NCI-H187 (cell line): ENCODE data around the gene UROS.

Source experiments
- DNase-seq, 2 experiments: peaks; one replicate each; lab custom pipeline; 2025; lab: John Stamatoyannopoulos, UW

The UROS gene

GRCh38 chr10:125828311-125828710 is 5.3 kb upstream of the UROS start:
- DNase-seq: no peak

- DNase-seq: no peak
Observed at GRCh38 chr10:125827133-125827532, 4.1 kb upstream of the UROS start.

GRCh38 chr10:125824736-125825135 is 1.7 kb upstream of the UROS start:
- DNase-seq: no peak

GRCh38 chr10:125823663-125824251 is 699 bp upstream of the UROS start:
- no peak for DNase-seq

- DNase-seq: no peak
Observed at GRCh38 chr10:125820701-125821100, 2.4 kb downstream of the UROS start.

GRCh38 chr10:125817337-125817946 is 5.6 kb downstream of the UROS start:
- DNase-seq: no peak

GRCh38 chr10:125816548-125816947 is 6.5 kb downstream of the UROS start:
- DNase-seq: no peak

GRCh38 chr10:125815764-125816163 is 7.3 kb downstream of the UROS start:
- no peak for DNase-seq

- DNase-seq: no peak
Observed at GRCh38 chr10:125812128-125812750, 10.8 kb downstream of the UROS start.

- no peak for DNase-seq
Observed at GRCh38 chr10:125811251-125811650, 11.8 kb downstream of the UROS start.

GRCh38 chr10:125808047-125808446 is 15.0 kb downstream of the UROS start:
- DNase-seq: no peak

- no peak for DNase-seq
Observed at GRCh38 chr10:125802739-125803138, 20.3 kb downstream of the UROS start.

- DNase-seq: no peak
Observed at GRCh38 chr10:125802131-125802530, 20.9 kb downstream of the UROS start.

- DNase-seq: no peak
Observed at GRCh38 chr10:125801574-125801973, 21.5 kb downstream of the UROS start.

GRCh38 chr10:125799451-125800182 is 23.4 kb downstream of the UROS start:
- no peak for DNase-seq

- no peak for DNase-seq
Observed at GRCh38 chr10:125797994-125798662, 24.9 kb downstream of the UROS start.

GRCh38 chr10:125797424-125797823 is 25.6 kb downstream of the UROS start:
- DNase-seq: no peak

GRCh38 chr10:125795637-125796190 is 27.3 kb downstream of the UROS start:
- no peak for DNase-seq

GRCh38 chr10:125795128-125795527 is 27.9 kb downstream of the UROS start:
- no peak for DNase-seq

GRCh38 chr10:125792342-125793300 is 30.4 kb downstream of the UROS start:
- DNase-seq: no peak
